ENCODE data around the gene IKZF4. TPM values are rescaled to one million over a fixed set of nuclear protein-coding genes. Genes with fewer than 3 reads are reported as not detected.
"Not testable (repeated sequence)": the region's sequence is repeated elsewhere in the genome, so short reads cannot be mapped to it uniquely, and the experiment has no call there.

Gene IKZF4
- total RNA-seq, 2 donors from 2014 or later, result 4.7 to 5.6 TPM

DNA sequence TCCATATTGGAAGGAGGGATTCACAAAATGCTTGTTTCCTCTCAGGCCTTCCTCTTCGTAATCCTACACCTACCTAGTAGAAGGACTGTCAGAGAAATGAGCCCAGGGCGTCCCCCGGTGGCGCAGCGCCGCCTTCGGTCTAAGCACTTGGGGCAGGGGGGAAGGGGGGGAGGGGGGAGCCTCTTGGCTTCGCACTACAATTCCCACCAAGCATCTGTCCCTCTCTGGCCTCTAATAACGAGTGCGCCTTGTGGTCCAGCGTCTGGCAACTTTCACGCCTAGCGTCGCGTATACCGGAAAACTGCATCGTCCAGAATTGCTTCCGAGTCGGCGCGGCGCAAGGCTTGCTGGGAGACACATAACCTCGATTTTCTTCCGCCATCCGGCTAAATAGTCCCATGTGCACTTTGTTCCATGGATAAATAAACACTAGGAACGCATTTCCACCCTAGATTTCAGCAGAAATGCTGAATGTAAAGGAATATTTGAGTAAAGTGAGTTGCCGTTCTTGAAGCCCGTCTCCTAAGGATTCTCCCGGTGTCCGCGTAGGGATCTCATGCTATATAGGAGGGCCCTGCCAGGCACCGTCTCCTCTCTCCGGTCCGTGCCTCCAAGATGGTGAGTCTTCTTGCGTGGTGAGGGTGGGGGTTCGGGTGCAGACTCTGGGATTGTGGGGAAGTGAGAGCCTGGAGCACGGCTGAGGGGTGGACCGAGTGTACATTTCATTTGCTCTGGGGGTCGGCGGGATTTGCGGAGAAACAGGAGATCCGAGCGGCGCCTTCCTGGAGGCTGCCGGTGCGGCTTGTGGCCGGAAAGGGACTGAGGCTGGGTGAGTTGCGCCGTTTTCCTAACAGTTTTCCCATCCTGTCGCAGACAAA is 20.9 kb downstream of the IKZF4 start, which contains the start of gene RPS26:
RPS26 (plus strand) TSS at position 367 of the 878 bp plus-strand sequence; CDS start at position 616, 249 bp downstream.
- Histone ChIP-seq H3K9ac (ENCODE audit: low read depth in 2 of 2, low read length in 2 of 2) (peak within 1 kb of the TSS; percentile 86 to 96), H3K9me3 (no peaks in the 10 kb centered on the region), H3K27me3 (no peaks in the 10 kb centered on the region), H3K4me1 (peaks cover 5% of the 10 kb centered on the region), H3K36me3 (peaks cover 16% of the 10 kb centered on the region), H3K27ac (peak within 1 kb of the TSS; percentile 96), H3K4me3 (peak within 1 kb of the TSS; percentile 67)
- intact Hi-C loops (cut with DNase I), result loop anchor here (10.0 kb wide), 1 partner anchor 73 kb away; the partner anchor contains the start of genes RPL41 and ZC3H10
- TF ChIP-seq CTCF (IDR thresholded peaks at IDR 0.05), result peak; percentile 30
- peak; percentile 95 for DNase-seq

DNA sequence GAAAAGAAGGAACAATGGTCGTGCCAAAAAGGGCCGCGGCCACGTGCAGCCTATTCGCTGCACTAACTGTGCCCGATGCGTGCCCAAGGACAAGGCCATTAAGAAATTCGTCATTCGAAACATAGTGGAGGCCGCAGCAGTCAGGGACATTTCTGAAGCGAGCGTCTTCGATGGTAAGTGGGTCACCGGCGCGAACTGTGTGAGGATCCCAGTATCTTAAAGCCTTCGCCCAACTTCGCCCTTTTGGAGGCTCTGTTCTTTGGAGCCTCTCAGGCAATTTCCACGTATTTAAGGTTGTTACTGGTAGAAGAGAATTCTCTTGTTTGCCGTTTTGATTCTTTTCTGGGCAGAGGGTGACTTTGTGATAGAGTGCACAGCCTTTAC is 21.6 kb downstream of the IKZF4 start:
- peaks cover 16% of the 10 kb centered on the region for H3K36me3 ChIP-seq
- H3K27me3 ChIP-seq, H3K4me1 ChIP-seq, DNase-seq, H3K9me3 ChIP-seq: not testable (repeated sequence)
- intact Hi-C loops (cut with DNase I), result loop anchor here (10.0 kb wide), 1 partner anchor 72 kb away; the partner anchor contains the start of genes RPL41 and ZC3H10
- H3K27ac ChIP-seq, result peak overlapping the region; percentile 96
- peak overlapping the region; percentile 67 for H3K4me3 ChIP-seq
- peak overlapping the region; percentile 86 to 96 for H3K9ac ChIP-seq (ENCODE audit: low read depth in 2 of 2, low read length in 2 of 2)

DNA sequence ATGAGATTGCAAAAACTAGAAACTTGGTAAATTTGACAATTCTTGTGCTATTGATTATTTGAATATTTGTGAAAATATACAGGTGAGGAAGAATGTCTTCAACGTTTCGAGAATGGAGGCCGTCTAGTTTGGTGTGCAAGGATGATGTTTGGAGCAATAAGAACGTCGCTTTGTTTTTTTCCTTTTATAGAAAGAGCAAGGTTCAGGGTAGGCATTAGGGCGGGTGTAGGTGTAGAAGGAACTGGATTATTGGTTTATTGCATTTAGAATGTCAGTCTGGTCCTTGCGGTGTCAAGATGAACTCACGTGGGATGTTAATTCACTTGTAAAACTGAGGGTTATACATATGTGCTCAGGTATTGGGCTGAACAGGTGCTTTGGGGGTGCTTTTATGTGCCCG is 22.0 kb downstream of the IKZF4 start:
- intact Hi-C loops (cut with DNase I), result loop anchor here (10.0 kb wide), 1 partner anchor 72 kb away; the partner anchor contains the start of genes RPL41 and ZC3H10
- Histone ChIP-seq H3K27ac (peak overlapping the region; percentile 96), H3K9me3 (no peaks in the 10 kb centered on the region), H3K27me3 (no peaks in the 10 kb centered on the region), H3K9ac (ENCODE audit: low read depth in 2 of 2, low read length in 2 of 2) (peak overlapping the region; percentile 86 to 96), H3K36me3 (peaks cover 16% of the 10 kb centered on the region), H3K4me3 (peak overlapping the region; percentile 67), H3K4me1 (peaks cover 5% of the 10 kb centered on the region)
- peak; percentile 33 for DNase-seq
- no peak for TF ChIP-seq CTCF (IDR thresholded peaks at IDR 0.05)

DNA sequence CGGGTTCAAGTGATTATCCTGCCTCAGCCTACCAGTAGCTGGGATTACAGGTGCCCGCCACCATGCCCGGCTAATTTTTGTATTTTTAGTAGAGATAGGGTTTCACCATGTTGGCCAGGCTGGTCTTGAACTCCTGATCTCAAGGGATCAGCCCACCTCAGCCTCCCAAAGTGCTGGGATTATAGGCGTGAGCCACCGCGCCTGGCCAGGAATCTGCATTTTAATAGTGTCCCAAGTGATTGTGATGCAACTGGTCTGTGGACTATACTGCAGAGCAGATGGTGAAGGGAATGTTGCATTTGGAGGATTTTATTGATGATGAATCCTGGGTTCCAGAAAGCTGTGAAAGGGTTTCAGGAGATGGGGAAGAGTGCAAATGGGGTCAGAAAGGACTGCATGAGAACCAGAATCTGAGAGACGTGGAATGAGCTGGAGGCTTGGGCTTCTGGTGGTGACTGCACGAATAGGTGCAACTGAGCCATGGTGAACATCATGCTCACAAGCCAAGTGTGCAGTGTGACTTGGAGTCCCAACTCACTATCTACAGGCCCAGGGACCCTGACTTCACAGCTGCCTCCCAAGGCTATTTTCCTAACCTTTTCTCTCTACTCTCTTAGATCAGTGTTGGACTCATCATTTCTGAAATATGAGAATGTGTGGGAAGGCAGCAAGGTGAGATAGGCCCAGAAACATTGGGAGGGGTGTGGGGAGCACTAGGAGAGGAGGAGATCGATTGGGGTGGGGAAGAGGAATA is 25.4 kb downstream of the IKZF4 start:
- no peak for TF ChIP-seq CTCF (IDR thresholded peaks at IDR 0.05)
- no peaks in the 10 kb centered on the region for H3K27me3 ChIP-seq
- intact Hi-C loops (cut with DNase I), result loop anchor here (10.0 kb wide), 1 partner anchor 69 kb away; the partner anchor contains the start of genes RPL41 and ZC3H10
- peaks cover 16% of the 10 kb centered on the region for H3K36me3 ChIP-seq
- H3K27ac ChIP-seq, result no peak overlapping the region
- no peak overlapping the region for H3K9ac ChIP-seq (ENCODE audit: low read depth in 2 of 2, low read length in 2 of 2)
- no peak for DNase-seq
- no peaks in the 10 kb centered on the region for H3K9me3 ChIP-seq
- H3K4me3 ChIP-seq, result no peak overlapping the region
- H3K4me1 ChIP-seq, result peaks cover 5% of the 10 kb centered on the region

DNA sequence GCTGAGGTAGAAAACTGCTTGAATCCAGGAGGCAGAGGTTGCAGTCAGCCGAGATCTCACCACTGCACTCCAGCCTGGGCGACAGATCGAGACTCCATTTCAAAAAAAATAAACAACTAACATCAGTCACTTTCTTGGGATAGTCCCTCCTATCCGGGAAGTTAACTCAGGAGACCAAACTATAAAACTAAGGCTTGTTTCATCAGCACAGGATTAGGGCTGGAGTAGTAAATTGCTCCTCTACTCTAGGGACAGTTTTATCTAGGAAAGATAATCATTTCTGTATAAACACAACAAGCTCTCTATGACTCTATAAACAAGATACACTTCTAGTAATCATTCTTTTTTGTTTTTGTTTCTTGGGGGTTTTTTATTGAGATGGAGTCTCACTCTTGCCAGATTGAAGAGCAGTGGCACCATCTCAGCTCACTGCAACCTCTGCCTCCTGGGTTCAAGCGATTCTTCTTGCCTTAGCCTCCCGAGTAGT is 32.6 kb downstream of the IKZF4 start:
- Histone ChIP-seq H3K4me3 (no peak overlapping the region), H3K36me3 (no peaks in the 10 kb centered on the region), H3K4me1 (no peaks in the 10 kb centered on the region), H3K9ac (ENCODE audit: low read depth in 2 of 2, low read length in 2 of 2) (no peak overlapping the region), H3K27me3 (no peaks in the 10 kb centered on the region), H3K27ac (no peak overlapping the region), H3K9me3 (no peaks in the 10 kb centered on the region)
- intact Hi-C loops (cut with DNase I), result no loop called here
- DNase-seq, result no peak
- no peak for TF ChIP-seq CTCF (IDR thresholded peaks at IDR 0.05)

- DNase-seq; intact Hi-C loops (cut with DNase I); H3K4me3 ChIP-seq; H3K4me1 ChIP-seq; H3K9me3 ChIP-seq; H3K27me3 ChIP-seq; H3K9ac ChIP-seq (ENCODE audit: low read depth in 2 of 2, low read length in 2 of 2); H3K36me3 ChIP-seq; H3K27ac ChIP-seq: not testable (repeated sequence)
Measured at GRCh38 chr12:56059964-56060363, 39.1 kb downstream of the IKZF4 start.

Measured in colonic mucosa (tissue), 4 donors.